ENCODE measurements around the gene CDC25B. TPM values are rescaled to one million over a fixed set of nuclear protein-coding genes. Genes with fewer than 3 reads are reported as not detected.

Gene CDC25B
- total and polyA plus RNA-seq, 2 of the 13 experiments (the other 11 are each of a cell fraction or from before 2014, with no cell fraction given), result 14.5 to 19.4 TPM

GRCh38 chr20:3752386-3752759 lies 43.7 kb upstream of the CDC25B start:
- DNase-seq (ENCODE audit: low spot score) (no peak), FAIRE-seq (no peak), ATAC-seq (no peak)
- Histone ChIP-seq H3K27ac (ENCODE audit: extremely low read length, insufficient read depth, low read length) (no peak overlapping the region), H3K4me2 (ENCODE audit: low read depth, low read length) (no peak overlapping the region), H4K20me1 (ENCODE audit: insufficient read depth, low read length) (no peaks in the 10 kb centered on the region), H3K36me3 (replicated peaks in 1 of 2; ENCODE audit: control insufficient read depth in 1 of 2, insufficient read depth in 2 of 2, low read length in 2 of 2) (peaks cover 14 to 17% of the 10 kb centered on the region in 2 experiments; a peak in 4 of 5 replicates), H3K4me1 (ENCODE audit: insufficient read depth, low read length) (peaks cover 26% of the 10 kb centered on the region), H3K79me2 (ENCODE audit: insufficient read depth, low read length) (no peaks in the 10 kb centered on the region), H3K9me3 (ENCODE audit: low read length) (no peaks in the 10 kb centered on the region), H3K4me3 (replicated peaks in 1 of 3; ENCODE audit: insufficient read depth in 1 of 3, low read depth in 2 of 3, low read length in 3 of 3) (no peak overlapping the region), H3K27me3 (ENCODE audit: control insufficient read depth in 1 of 2, insufficient read depth in 2 of 2, low read length in 2 of 2) (peaks cover 2 to 19% of the 10 kb centered on the region in 2 experiments; a peak in 4 of 5 replicates), H3K9ac (ENCODE audit: insufficient read depth, low read depth, low read length) (no peak overlapping the region), H2AFZ (ENCODE audit: low read length) (no peak overlapping the region)
- WGBS (ENCODE audit: low lambda C conversion rate), result 83% methylated on average over 13 of the region's 13 CpGs
- intact Hi-C loops (cut with micrococcal nuclease; ENCODE audit: unreplicated experiment) (loop anchor here (2.0 kb wide), 1 partner anchor 66 kb away; no protein-coding TSS in a partner anchor), in situ Hi-C loops (cut with HindIII; ENCODE audit: extremely low pct_ligation_motif_present, low pct_unique_long_range_greater_than_20kb) (no loop called here)
- BruUV-seq (replicated peaks), result no TSS peak
- ChIA-PET CTCF (ENCODE audit: low intra/inter-chr PET ratio, low total read pairs) (interaction anchor here (1.1 to 1.7 kb wide), 7 partner anchors 14 to 333 kb away, joined by 3 to 9 read pairs (median 6); partner anchors contain the start of gene AP5S1), POLR2A (interaction anchor here (3.9 kb wide), 1 partner anchor 16 kb away, joined by 21 read pairs; the partner anchor contains the start of gene ADISSP)
- TF ChIP-seq MYNN (CRISPR knock-in tag; IDR thresholded peaks at IDR 0.05; ENCODE audit: low read depth) (no peak), HIVEP1 (CRISPR knock-in tag; IDR thresholded peaks at IDR 0.05) (0 out of 2 replicates have a peak, but pooled peaks have one; percentile 11)

- no peak overlapping the region for H2AFZ ChIP-seq (ENCODE audit: low read length)
- 75% methylated on average over 4 of the region's 4 CpGs for WGBS (ENCODE audit: low lambda C conversion rate)
- H3K27ac ChIP-seq (ENCODE audit: extremely low read length, insufficient read depth, low read length), result no peak overlapping the region
- H4K20me1 ChIP-seq (ENCODE audit: insufficient read depth, low read length), result no peaks in the 10 kb centered on the region
- no peak overlapping the region for H3K4me3 ChIP-seq (replicated peaks in 1 of 3; ENCODE audit: insufficient read depth in 1 of 3, low read depth in 2 of 3, low read length in 3 of 3)
- peaks cover 20% of the 10 kb centered on the region for H3K4me1 ChIP-seq (ENCODE audit: insufficient read depth, low read length)
- FAIRE-seq (peak; percentile 92), ATAC-seq (peak; percentile 54), DNase-seq (ENCODE audit: low spot score) (peak; percentile 71)
- no peaks in the 10 kb centered on the region for H3K9me3 ChIP-seq (ENCODE audit: low read length)
- no peaks in the 10 kb centered on the region for H3K79me2 ChIP-seq (ENCODE audit: insufficient read depth, low read length)
- H3K36me3 ChIP-seq (replicated peaks in 1 of 2; ENCODE audit: control insufficient read depth in 1 of 2, insufficient read depth in 2 of 2, low read length in 2 of 2), result peaks cover 20 to 21% of the 10 kb centered on the region in 2 experiments; a peak in 4 of 5 replicates
- BruUV-seq (replicated peaks), result no TSS peak
- ChIA-PET POLR2A (interaction anchor here (3.9 kb wide), 1 partner anchor 15 kb away, joined by 21 read pairs; the partner anchor contains the start of gene ADISSP), CTCF (ENCODE audit: low intra/inter-chr PET ratio, low total read pairs) (interaction anchor here (0.6 to 1.7 kb wide), 10 partner anchors 13 to 332 kb away, joined by 3 to 9 read pairs (median 6); partner anchors contain the start of genes AP5S1 and SPEF1)
- in situ Hi-C loops (cut with HindIII; ENCODE audit: extremely low pct_ligation_motif_present, low pct_unique_long_range_greater_than_20kb), result no loop called here
- intact Hi-C loops (cut with micrococcal nuclease; ENCODE audit: unreplicated experiment), result loop anchor here (1.0 to 2.0 kb wide), 4 partner anchors 15 to 102 kb away; partner anchors contain the start of gene SPEF1
- no peak overlapping the region for H3K9ac ChIP-seq (ENCODE audit: insufficient read depth, low read depth, low read length)
- peaks cover 2 to 12% of the 10 kb centered on the region in 2 experiments; a peak in 4 of 5 replicates for H3K27me3 ChIP-seq (ENCODE audit: control insufficient read depth in 1 of 2, insufficient read depth in 2 of 2, low read length in 2 of 2)
- no peak overlapping the region for H3K4me2 ChIP-seq (ENCODE audit: low read depth, low read length)
- no peak for TF ChIP-seq ZNF546 (CRISPR knock-in tag; conservative IDR thresholded peaks at IDR 0.05)
- no peak for TF ChIP-seq ZFP36L1 (CRISPR knock-in tag; IDR thresholded peaks at IDR 0.05)
- TF ChIP-seq ZFX (CRISPR knock-in tag; IDR thresholded peaks at IDR 0.05; ENCODE audit: low read depth), result 0 out of 2 replicates have a peak, but pooled peaks have one; percentile 35
- no peak for TF ChIP-seq CSRNP2 (CRISPR knock-in tag; conservative IDR thresholded peaks at IDR 0.05; ENCODE audit: low read depth)
- TF ChIP-seq SOX13 (IDR thresholded peaks at IDR 0.05), result no peak
- no peak for TF ChIP-seq SOX13 (CRISPR knock-in tag; conservative IDR thresholded peaks at IDR 0.05 in 1 of 2, IDR thresholded peaks at IDR 0.05 in 1 of 2)
- TF ChIP-seq ZNF572 (CRISPR knock-in tag; IDR thresholded peaks at IDR 0.05), result peak; percentile 15; the same call in 1 of the 2 replicates
- TF ChIP-seq SMC3 (IDR thresholded peaks at IDR 0.05; ENCODE audit: low read length), result peak; percentile 88
- TF ChIP-seq NCOA1 (CRISPR knock-in tag; IDR thresholded peaks at IDR 0.05), result no peak
- no peak for TF ChIP-seq JDP2 (CRISPR knock-in tag; IDR thresholded peaks at IDR 0.05; ENCODE audit: borderline replicate concordance)
- TF ChIP-seq ZFP90 (CRISPR knock-in tag; IDR thresholded peaks at IDR 0.05; ENCODE audit: borderline replicate concordance), result no peak
- no peak for TF ChIP-seq HDAC1 (CRISPR knock-in tag; IDR thresholded peaks at IDR 0.05)
- no peak for TF ChIP-seq ZNF580 (CRISPR knock-in tag; IDR thresholded peaks at IDR 0.05; ENCODE audit: borderline replicate concordance, low read depth)
- no peak for TF ChIP-seq FOXA3 (CRISPR knock-in tag; IDR thresholded peaks at IDR 0.05)
- 0 out of 2 replicates have a peak, but pooled peaks have one; percentile 36 for TF ChIP-seq ZNF30 (CRISPR knock-in tag; IDR thresholded peaks at IDR 0.05)
- TF ChIP-seq WIZ (CRISPR knock-in tag; IDR thresholded peaks at IDR 0.05), result no peak
Observed at GRCh38 chr20:3753098-3753497, 43.0 kb upstream of the CDC25B start.

Data from HepG2 (cell line).